ENCODE results near the gene TLR9. TPM values are rescaled to one million over a fixed set of nuclear protein-coding genes. Genes with fewer than 3 reads are reported as not detected.
"Not testable (repeated sequence)": the region's sequence is repeated elsewhere in the genome, so short reads cannot be mapped to it uniquely, and the experiment has no call there.

The TLR9 gene, protein sequence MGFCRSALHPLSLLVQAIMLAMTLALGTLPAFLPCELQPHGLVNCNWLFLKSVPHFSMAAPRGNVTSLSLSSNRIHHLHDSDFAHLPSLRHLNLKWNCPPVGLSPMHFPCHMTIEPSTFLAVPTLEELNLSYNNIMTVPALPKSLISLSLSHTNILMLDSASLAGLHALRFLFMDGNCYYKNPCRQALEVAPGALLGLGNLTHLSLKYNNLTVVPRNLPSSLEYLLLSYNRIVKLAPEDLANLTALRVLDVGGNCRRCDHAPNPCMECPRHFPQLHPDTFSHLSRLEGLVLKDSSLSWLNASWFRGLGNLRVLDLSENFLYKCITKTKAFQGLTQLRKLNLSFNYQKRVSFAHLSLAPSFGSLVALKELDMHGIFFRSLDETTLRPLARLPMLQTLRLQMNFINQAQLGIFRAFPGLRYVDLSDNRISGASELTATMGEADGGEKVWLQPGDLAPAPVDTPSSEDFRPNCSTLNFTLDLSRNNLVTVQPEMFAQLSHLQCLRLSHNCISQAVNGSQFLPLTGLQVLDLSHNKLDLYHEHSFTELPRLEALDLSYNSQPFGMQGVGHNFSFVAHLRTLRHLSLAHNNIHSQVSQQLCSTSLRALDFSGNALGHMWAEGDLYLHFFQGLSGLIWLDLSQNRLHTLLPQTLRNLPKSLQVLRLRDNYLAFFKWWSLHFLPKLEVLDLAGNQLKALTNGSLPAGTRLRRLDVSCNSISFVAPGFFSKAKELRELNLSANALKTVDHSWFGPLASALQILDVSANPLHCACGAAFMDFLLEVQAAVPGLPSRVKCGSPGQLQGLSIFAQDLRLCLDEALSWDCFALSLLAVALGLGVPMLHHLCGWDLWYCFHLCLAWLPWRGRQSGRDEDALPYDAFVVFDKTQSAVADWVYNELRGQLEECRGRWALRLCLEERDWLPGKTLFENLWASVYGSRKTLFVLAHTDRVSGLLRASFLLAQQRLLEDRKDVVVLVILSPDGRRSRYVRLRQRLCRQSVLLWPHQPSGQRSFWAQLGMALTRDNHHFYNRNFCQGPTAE
- 1 to 10 TPM; 1.2 to 2.3 TPM for total RNA-seq

DNA sequence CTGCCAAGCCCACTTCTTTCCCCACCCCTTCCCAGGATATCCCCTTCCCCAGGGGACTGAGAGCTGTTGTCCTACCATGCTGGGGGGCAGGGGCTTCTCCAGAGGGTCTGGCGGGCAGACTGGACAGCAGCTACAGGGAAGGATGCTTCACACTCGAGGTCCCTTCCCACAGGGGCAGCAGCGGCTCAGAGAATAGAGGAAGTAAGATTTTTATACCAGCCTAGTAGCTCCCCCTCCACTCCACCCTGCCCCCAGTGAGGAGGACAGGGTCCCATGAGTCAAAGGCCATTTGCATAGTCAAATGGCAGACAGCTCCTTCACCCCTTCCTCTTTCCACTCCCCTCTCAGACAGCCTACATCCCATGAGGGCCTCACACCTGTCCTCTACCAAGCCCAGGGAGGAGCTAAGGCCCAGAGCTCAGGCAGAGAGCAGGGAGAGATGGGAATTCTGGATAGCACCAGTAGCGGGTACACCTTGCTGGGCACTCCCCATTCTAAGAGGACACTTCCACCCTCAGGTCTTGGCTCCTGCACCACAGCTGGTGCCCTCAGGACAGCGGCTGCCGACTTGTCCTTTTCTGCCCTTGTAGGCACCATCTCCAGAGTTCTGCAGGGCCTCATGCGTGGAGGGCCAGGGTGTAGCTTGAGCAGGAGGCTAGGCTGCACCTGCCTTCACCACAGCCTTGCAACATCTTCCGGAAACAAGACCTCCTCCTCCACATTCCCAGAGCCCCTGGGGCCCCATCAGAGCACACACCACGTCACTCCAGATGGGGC lies at the start of gene TLR9:
TLR9 (minus strand) TSS at position 194 of the 777 bp plus-strand sequence; CDS start at position 78, 116 bp downstream.
- peaks cover 2 to 8% of the 10 kb centered on the region in 2 donors for H3K36me3 Mint-ChIP-seq (ENCODE audit: insufficient read depth in 2 of 2)
- ATAC-seq (replicated peaks in 1 of 2) (peak; percentile 59 to 63), DNase-seq (no peak)
- H3K4me1 Mint-ChIP-seq (ENCODE audit: low read depth) = peaks cover 66% of the 10 kb centered on the region
- H3K4me3 Mint-ChIP-seq = peak within 1 kb of the TSS; percentile 81 to 88
- no peaks in the 10 kb centered on the region for H3K9me3 Mint-ChIP-seq
- H3K27ac Mint-ChIP-seq = peak within 1 kb of the TSS; percentile 78
- no peaks in the 10 kb centered on the region for H3K27me3 Mint-ChIP-seq (ENCODE audit: low read depth)

DNA sequence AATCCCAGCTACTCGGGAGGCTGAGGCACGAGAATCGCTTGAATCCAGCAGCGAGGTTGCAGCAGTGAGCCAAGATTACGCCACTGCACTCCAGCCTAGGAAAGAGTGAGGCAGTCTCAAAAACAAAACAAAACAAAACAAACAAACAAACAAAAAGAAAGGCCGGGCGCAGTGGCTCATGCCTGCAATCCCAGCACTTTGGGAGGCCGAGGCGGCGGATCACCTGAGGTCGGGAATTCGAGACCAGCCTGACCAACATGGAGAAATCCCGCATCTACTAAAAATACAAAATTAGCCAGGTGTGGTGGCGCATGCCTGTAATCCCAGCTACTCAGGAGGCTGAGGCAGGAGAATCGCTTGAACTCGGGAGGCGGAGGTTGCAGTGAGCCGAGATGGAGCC lies 49.3 kb upstream of the TLR9 start:
- Mint-ChIP-seq H3K4me1 (ENCODE audit: low read depth) (peaks cover 80% of the 10 kb centered on the region), H3K27ac (peak overlapping the region; percentile 99), H3K36me3 (ENCODE audit: insufficient read depth in 2 of 2) (peaks cover 22 to 58% of the 10 kb centered on the region in 2 donors), H3K4me3 (peak overlapping the region; percentile 89 to 93)
- DNase-seq; H3K27me3 Mint-ChIP-seq (ENCODE audit: low read depth); ATAC-seq (replicated peaks in 1 of 2); H3K9me3 Mint-ChIP-seq: not testable (repeated sequence)

DNA sequence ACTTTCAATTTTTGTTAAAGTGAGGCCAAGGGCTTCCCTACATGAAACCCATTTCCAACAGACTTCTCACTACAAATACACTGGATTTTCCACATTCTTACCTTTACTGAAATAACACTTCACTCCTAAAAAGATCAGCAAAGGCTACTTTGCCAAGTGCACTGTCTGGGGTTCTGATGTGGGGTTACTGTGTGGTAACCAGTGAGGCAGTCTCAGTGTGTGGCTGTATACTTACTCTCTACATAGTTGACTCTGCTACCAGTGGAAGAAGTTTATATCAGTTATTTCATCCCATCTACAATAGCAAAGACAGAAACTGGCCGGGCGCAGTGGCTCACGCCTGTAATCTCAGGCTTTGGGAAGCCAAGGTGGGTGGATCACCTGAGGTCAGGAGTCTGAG lies 47.4 kb upstream of the TLR9 start:
- DNase-seq (no peak), ATAC-seq (replicated peaks in 1 of 2) (peak; percentile 23 to 31)
- peak overlapping the region; percentile 99 for H3K27ac Mint-ChIP-seq
- H3K4me1 Mint-ChIP-seq (ENCODE audit: low read depth) = peaks cover 87% of the 10 kb centered on the region
- peak overlapping the region; percentile 89 to 93 for H3K4me3 Mint-ChIP-seq
- H3K27me3 Mint-ChIP-seq (ENCODE audit: low read depth) = no peaks in the 10 kb centered on the region
- peaks cover 28 to 75% of the 10 kb centered on the region in 2 donors for H3K36me3 Mint-ChIP-seq (ENCODE audit: insufficient read depth in 2 of 2)
- H3K9me3 Mint-ChIP-seq = no peaks in the 10 kb centered on the region

DNA sequence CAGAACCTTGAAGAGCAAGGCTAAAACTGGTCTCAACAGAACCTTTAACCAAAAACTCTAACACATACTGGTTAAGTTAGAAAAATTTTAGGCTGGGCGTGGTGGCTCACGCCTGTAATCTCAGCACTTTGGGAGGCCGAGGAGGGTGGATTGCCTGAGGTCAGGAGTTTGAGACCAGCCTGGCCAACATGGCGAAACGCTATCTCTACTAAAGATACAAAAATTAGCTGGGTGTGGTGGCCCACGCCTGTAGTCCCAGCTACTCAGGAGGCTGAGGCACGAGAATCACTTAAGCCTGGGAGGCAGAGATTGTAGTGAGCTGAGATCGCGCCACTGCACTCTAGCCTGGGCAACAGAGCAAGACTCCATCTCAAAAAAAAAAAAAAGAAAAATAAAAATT lies 46.7 kb upstream of the TLR9 start:
- not testable (repeated sequence) for ATAC-seq (replicated peaks in 1 of 2)

DNA sequence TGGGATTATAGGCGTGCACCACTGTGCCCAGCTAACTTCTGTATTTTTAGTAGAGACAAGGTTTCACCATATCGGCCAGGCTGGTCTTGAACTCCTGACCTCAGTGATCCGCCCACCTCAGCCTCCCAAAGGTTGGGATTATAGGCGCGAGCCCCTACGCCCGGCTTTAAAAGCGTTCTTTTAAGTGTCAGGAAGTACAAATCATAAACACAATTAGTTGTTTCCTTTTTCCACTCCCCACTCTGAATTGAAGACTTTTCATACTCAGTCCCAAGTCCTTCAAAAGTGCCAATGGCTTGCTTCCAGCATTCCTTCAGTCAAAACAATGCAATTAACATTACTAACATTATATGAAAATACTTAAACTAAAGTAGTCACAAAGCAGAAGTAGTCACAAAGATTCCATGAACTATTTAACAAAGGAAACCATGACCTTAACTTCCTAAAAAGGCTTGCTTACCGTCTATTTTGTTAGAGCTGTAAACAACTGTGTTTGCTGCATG lies 44.9 kb upstream of the TLR9 start:
- H3K4me1 Mint-ChIP-seq (ENCODE audit: low read depth) = peaks cover 98% of the 10 kb centered on the region
- H3K27me3 Mint-ChIP-seq (ENCODE audit: low read depth) = no peaks in the 10 kb centered on the region
- ATAC-seq (replicated peaks in 1 of 2) (no peak), DNase-seq (no peak)
- peaks cover 19 to 71% of the 10 kb centered on the region in 2 donors for H3K36me3 Mint-ChIP-seq (ENCODE audit: insufficient read depth in 2 of 2)
- H3K9me3 Mint-ChIP-seq = no peaks in the 10 kb centered on the region
- peak overlapping the region; percentile 87 to 93 for H3K4me3 Mint-ChIP-seq
- H3K27ac Mint-ChIP-seq = peak overlapping the region; percentile 100

More for the DNA sequence above, 46.7 kb upstream of the TLR9 start:
- DNase-seq; H3K9me3 Mint-ChIP-seq; H3K27me3 Mint-ChIP-seq (ENCODE audit: low read depth): not testable (repeated sequence)
- Mint-ChIP-seq H3K36me3 (ENCODE audit: insufficient read depth in 2 of 2) (peaks cover 23 to 75% of the 10 kb centered on the region in 2 donors), H3K4me3 (peak overlapping the region; percentile 87 to 93), H3K4me1 (ENCODE audit: low read depth) (peaks cover 94% of the 10 kb centered on the region), H3K27ac (peak overlapping the region; percentile 100)

DNA sequence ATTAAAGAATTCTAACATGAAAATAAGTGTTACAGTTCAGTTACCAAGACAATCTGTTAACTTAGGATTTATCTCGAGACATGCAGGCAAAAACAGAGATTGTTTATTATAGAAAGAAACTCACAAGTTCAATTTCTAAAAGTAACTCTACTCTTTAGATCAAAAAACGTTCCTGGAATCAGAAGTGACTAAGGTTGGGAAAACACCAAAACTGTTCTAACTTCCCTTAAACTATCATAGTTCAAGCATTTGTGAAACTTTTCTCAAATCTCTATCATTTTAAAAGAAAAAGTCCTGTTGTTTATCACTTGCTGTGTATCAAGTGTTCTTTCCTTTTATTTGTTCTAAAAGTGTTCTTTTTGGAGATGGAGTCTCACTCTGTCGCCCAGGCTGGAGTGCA lies 44.3 kb upstream of the TLR9 start:
- ATAC-seq (replicated peaks in 1 of 2) = no peak
- Mint-ChIP-seq H3K9me3 (no peaks in the 10 kb centered on the region), H3K36me3 (ENCODE audit: insufficient read depth in 2 of 2) (peaks cover 17 to 69% of the 10 kb centered on the region in 2 donors), H3K27me3 (ENCODE audit: low read depth) (no peaks in the 10 kb centered on the region), H3K4me3 (peak overlapping the region; percentile 87 to 93), H3K4me1 (ENCODE audit: low read depth) (peaks cover 98% of the 10 kb centered on the region), H3K27ac (peak overlapping the region; percentile 100)
- DNase-seq = no peak

DNA sequence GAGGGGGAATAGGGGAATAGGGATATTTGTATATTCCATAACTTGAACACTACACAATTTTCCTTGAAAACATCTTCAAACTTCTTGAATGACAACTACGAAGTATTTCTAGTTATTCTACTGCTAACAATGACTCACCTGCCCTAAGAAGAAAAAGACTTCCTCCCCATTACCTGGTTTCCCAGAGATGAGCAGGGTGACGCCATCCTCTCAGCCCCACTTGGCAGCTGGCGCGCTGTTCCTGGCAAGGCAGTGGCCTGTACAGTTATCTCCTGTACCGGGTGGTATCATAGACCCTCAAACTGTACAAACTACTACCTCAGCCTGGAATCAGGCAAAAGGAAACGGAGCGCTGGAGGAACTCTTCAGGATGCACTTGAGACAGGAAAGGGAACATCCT lies 42.6 kb upstream of the TLR9 start:
- Mint-ChIP-seq H3K4me3 (peak overlapping the region; percentile 87 to 93), H3K27me3 (ENCODE audit: low read depth) (no peaks in the 10 kb centered on the region), H3K27ac (peak overlapping the region; percentile 100), H3K4me1 (ENCODE audit: low read depth) (peaks cover 98% of the 10 kb centered on the region), H3K36me3 (ENCODE audit: insufficient read depth in 2 of 2) (peaks cover 24 to 67% of the 10 kb centered on the region in 2 donors), H3K9me3 (no peaks in the 10 kb centered on the region)
- peak; percentile 78 to 83 for ATAC-seq (replicated peaks in 1 of 2)
- peak; percentile 68 for DNase-seq

DNA sequence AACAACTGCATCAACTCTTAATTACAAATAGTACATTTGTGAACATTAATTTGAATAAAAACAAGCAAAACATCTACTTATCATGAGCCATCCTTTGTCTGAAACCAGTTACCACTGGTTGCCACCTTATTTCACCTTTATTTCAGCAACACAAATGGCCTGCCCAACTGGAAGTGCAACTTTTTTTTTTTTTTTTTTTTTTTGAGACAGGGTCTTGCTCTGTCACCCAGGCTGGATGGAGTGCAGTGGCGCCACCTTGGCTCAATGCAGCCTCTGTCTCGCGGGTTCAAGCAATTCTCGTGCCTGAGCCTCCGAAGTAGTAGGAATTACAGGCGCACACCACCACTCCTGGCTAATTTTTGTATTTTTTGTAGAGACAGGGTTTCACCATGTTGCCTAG lies 39.9 kb upstream of the TLR9 start:
- Mint-ChIP-seq H3K4me3 (no peak overlapping the region), H3K9me3 (no peaks in the 10 kb centered on the region), H3K4me1 (ENCODE audit: low read depth) (peaks cover 95% of the 10 kb centered on the region), H3K27ac (peak overlapping the region; percentile 49), H3K36me3 (ENCODE audit: insufficient read depth in 2 of 2) (peaks cover 23 to 74% of the 10 kb centered on the region in 2 donors), H3K27me3 (ENCODE audit: low read depth) (no peaks in the 10 kb centered on the region)
- ATAC-seq (replicated peaks in 1 of 2) = no peak
- DNase-seq = no peak

DNA sequence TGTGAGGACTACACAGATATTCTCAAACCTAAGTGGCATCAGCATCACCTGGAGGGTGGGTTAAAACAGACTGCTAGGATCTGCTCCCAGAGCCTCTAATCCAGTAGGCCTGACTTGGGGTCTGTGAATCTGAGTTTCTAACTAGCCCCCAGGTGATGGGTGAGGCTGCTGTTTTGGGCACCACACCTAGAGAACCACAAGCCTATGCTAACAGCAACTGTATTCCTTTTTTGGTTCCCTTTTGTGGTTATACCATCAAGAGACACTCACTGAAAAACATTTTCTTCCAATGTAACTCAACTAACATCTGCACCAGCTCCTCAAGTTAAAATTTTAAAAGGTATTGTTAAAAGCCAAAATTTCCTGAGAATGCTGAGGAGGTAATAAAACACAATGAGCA lies 37.0 kb upstream of the TLR9 start:
- Mint-ChIP-seq H3K9me3 (no peaks in the 10 kb centered on the region), H3K27ac (peak overlapping the region; percentile 85), H3K27me3 (ENCODE audit: low read depth) (no peaks in the 10 kb centered on the region), H3K4me3 (no peak overlapping the region), H3K4me1 (ENCODE audit: low read depth) (peaks cover 94% of the 10 kb centered on the region), H3K36me3 (ENCODE audit: insufficient read depth in 2 of 2) (peaks cover 25 to 77% of the 10 kb centered on the region in 2 donors)
- DNase-seq (no peak), ATAC-seq (replicated peaks in 1 of 2) (no peak)

DNA sequence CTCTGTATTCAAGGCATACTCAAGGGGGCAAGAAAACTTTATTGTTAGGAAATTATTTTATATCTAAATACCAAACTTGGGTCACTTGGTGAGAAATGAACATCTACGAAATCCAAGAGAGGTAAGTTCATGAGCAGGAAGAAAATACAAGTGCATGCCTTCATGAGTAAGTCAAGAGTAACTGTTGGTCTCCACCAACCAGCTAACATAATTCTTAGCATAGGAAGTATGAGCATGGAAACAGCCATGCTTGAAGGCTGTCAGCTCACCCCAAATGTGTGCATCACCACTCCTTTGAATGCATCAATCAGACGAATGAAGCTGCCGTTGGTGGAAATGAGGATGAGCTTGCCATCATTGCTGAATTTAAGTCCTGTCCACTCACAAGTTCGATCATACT lies 34.0 kb upstream of the TLR9 start:
- peak in 1 of 2 donors; percentile 44 for ATAC-seq (replicated peaks in 1 of 2)
- H3K27ac Mint-ChIP-seq = peak overlapping the region; percentile 91

DNA sequence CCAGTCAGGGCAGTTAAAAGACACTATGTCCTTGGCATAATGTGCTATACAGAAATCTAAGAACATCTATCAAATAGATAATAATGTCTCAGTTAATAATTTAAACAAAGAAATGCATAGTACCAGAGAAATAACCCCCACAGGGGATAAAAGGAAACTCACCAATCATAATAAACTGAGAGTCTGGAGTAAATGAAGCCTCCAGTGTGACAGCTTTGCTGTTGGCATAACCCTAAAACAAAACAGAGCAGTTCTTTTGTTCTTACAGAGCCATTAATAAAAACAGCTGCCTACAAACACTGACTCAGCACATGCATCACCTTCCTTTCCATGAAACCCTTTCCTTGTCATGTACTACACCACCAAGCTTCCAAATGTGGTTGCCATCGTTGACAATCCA lies 33.6 kb upstream of the TLR9 start:
- H3K27ac Mint-ChIP-seq = peak overlapping the region; percentile 91
- DNase-seq (no peak), ATAC-seq (replicated peaks in 1 of 2) (peak in 1 of 2 donors; percentile 43)
- H3K4me1 Mint-ChIP-seq (ENCODE audit: low read depth) = peaks cover 97% of the 10 kb centered on the region
- H3K27me3 Mint-ChIP-seq (ENCODE audit: low read depth) = no peaks in the 10 kb centered on the region
- H3K9me3 Mint-ChIP-seq = no peaks in the 10 kb centered on the region
- no peak overlapping the region for H3K4me3 Mint-ChIP-seq
- peaks cover 23 to 65% of the 10 kb centered on the region in 2 donors for H3K36me3 Mint-ChIP-seq (ENCODE audit: insufficient read depth in 2 of 2)

More for the DNA sequence above, 34.0 kb upstream of the TLR9 start:
- no peaks in the 10 kb centered on the region for H3K27me3 Mint-ChIP-seq (ENCODE audit: low read depth)
- no peak overlapping the region for H3K4me3 Mint-ChIP-seq
- DNase-seq = no peak
- peaks cover 97% of the 10 kb centered on the region for H3K4me1 Mint-ChIP-seq (ENCODE audit: low read depth)
- H3K9me3 Mint-ChIP-seq = no peaks in the 10 kb centered on the region
- H3K36me3 Mint-ChIP-seq (ENCODE audit: insufficient read depth in 2 of 2) = peaks cover 25 to 69% of the 10 kb centered on the region in 2 donors

DNA sequence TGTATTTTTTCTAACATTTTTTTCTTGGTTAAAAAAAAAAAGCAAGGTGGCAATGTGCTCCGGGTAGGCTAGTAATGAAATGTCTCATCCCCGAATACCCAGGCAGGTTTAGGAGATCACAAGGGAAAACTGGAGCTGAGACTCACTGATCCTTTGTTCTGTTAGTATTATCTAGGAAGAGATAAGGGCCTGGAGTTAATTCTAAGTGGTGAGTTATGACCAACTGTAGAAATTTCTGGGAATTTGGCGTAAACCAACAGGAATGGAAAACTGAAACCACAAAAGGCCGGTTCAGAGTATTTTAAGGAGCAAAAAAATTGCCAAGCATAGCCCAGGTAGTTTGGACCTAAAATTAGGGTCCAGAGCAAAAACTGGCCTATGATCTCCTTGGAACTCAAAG lies 32.5 kb upstream of the TLR9 start:
- H3K27ac Mint-ChIP-seq = peak overlapping the region; percentile 91
- H3K36me3 Mint-ChIP-seq (ENCODE audit: insufficient read depth in 2 of 2) = peaks cover 20 to 57% of the 10 kb centered on the region in 2 donors
- DNase-seq = no peak
- no peak for ATAC-seq (replicated peaks in 1 of 2)
- H3K9me3 Mint-ChIP-seq = no peaks in the 10 kb centered on the region
- H3K4me1 Mint-ChIP-seq (ENCODE audit: low read depth) = peaks cover 97% of the 10 kb centered on the region
- H3K27me3 Mint-ChIP-seq (ENCODE audit: low read depth) = no peaks in the 10 kb centered on the region
- H3K4me3 Mint-ChIP-seq = peak overlapping the region in 1 of 2 donors; percentile 43

Data from activated T-cell treated with anti-CD3 and anti-CD28 coated beads, Interleukin-2, amount 50 U/mL, for 72 hours (primary cell).